ENCODE data around the gene FOXF2. TPM values are rescaled to one million over a fixed set of nuclear protein-coding genes. Genes with fewer than 3 reads are reported as not detected.

FOXF2 gene
- total RNA-seq, 1 donor: 1.1 TPM

DNA sequence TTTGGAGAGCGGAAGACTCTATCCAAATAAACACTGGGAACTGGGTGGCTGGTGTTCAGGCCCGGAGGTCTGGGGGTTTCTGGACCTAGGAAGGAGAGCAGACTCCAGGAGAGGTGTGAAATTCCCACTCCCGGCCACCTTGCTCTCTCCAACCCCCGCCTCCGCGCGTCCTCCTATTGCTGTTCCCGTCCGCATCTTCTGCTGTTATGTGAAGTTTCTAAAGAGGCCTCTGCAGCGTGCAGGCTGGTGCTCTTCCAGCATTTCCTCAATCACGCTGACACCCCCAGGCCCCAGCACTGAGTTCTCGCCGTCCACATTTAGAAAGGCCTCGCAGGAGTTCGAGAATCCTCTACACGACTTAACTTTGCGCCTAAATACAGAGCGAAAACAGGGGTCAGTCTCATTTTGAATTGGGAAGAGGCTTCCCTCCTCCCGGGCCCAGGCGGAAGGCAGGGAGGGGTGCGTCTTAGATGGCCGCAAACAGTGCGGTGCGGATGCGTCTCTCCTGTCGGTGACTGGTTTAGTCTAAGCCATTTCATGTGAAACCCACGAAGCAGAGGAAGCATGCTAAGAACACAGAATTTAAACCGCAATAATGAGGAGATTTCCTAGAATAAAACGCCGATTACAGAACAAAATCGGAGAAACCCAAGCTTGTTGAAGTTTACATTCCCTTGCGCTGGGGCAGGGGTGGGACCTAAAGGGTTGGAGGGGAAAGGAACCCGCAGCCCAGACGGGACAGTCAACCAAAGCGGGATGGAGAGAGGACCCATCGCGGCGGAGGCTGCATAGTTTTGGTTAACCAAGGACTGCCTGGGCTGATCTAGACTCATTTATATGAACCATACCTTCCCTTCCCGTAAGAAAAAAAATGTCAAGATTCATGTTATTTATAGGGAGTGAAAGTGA is 4.0 kb upstream of the FOXF2 start:
- Histone ChIP-seq H3K79me2 (ENCODE audit: insufficient read depth, low read length) (no peaks in the 10 kb centered on the region), H3K27me3 (ENCODE audit: insufficient read depth, low read length) (peaks cover 67% of the 10 kb centered on the region), H3K4me2 (ENCODE audit: insufficient read depth, low read length) (no peak overlapping the region), H4K20me1 (ENCODE audit: insufficient read depth, low read length) (no peaks in the 10 kb centered on the region), H3K4me3 (ENCODE audit: insufficient read depth, low read length) (no peak overlapping the region), H2AFZ (ENCODE audit: low read length) (no peak overlapping the region), H3K4me1 (ENCODE audit: insufficient read depth, low read length) (no peaks in the 10 kb centered on the region), H3K27ac (ENCODE audit: low read depth, low read length) (no peak overlapping the region), H3K36me3 (ENCODE audit: insufficient read depth, low read length) (no peaks in the 10 kb centered on the region), H3K9me3 (ENCODE audit: low read depth, low read length) (no peaks in the 10 kb centered on the region)
- peak; percentile 80 for DNase-seq (ENCODE audit: insufficient read length, low spot score, missing footprints)
- TF ChIP-seq, protein P1, sequence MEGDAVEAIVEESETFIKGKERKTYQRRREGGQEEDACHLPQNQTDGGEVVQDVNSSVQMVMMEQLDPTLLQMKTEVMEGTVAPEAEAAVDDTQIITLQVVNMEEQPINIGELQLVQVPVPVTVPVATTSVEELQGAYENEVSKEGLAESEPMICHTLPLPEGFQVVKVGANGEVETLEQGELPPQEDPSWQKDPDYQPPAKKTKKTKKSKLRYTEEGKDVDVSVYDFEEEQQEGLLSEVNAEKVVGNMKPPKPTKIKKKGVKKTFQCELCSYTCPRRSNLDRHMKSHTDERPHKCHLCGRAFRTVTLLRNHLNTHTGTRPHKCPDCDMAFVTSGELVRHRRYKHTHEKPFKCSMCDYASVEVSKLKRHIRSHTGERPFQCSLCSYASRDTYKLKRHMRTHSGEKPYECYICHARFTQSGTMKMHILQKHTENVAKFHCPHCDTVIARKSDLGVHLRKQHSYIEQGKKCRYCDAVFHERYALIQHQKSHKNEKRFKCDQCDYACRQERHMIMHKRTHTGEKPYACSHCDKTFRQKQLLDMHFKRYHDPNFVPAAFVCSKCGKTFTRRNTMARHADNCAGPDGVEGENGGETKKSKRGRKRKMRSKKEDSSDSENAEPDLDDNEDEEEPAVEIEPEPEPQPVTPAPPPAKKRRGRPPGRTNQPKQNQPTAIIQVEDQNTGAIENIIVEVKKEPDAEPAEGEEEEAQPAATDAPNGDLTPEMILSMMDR (IDR thresholded peaks at IDR 0.05; ENCODE audit: extremely low read depth, low read depth, low read length): no peak

DNA sequence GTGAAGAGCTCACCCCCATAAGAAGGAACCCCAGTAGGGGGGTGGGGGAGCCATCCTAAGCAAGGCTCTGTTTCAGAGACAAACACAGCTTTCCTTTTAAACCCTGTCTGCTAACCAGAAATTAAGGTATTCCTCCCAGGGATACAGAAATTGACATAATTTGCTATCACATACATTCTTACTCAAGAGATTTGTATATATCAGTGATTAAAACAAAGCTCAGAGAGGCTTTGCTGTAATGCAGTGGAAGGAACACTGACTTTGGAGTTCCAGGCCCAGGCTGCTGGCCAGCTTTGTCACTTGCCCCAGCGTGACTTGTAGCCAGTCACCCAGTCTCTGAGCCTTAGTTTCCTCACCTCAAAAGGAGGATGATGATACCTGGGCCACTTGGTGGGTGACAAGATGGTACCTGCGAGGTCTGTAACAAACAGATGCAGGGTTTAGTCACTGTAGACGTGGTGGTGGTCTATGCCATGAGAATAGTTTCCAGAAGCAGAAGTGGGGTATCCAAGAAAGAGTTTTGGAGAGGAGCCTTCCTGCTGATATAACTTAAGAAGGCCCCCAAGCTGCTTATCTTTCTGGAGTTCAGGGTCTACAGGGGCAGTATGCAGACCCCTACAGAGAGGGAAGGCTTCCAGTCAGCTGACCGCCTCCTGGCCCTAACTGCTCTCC is 3.2 kb upstream of the FOXF2 start:
- Histone ChIP-seq H3K27ac (ENCODE audit: low read depth, low read length) (no peak overlapping the region), H4K20me1 (ENCODE audit: insufficient read depth, low read length) (no peaks in the 10 kb centered on the region), H3K4me3 (ENCODE audit: insufficient read depth, low read length) (no peak overlapping the region), H3K4me1 (ENCODE audit: insufficient read depth, low read length) (no peaks in the 10 kb centered on the region), H3K27me3 (ENCODE audit: insufficient read depth, low read length) (peaks cover 59% of the 10 kb centered on the region), H3K79me2 (ENCODE audit: insufficient read depth, low read length) (peaks cover 4% of the 10 kb centered on the region), H3K9me3 (ENCODE audit: low read depth, low read length) (no peaks in the 10 kb centered on the region), H2AFZ (ENCODE audit: low read length) (no peak overlapping the region), H3K36me3 (ENCODE audit: insufficient read depth, low read length) (no peaks in the 10 kb centered on the region), H3K4me2 (ENCODE audit: insufficient read depth, low read length) (no peak overlapping the region)
- peak; percentile 80 for DNase-seq (ENCODE audit: insufficient read length, low spot score, missing footprints)
- TF ChIP-seq, protein P1 (IDR thresholded peaks at IDR 0.05; ENCODE audit: extremely low read depth, low read depth, low read length): no peak

DNA sequence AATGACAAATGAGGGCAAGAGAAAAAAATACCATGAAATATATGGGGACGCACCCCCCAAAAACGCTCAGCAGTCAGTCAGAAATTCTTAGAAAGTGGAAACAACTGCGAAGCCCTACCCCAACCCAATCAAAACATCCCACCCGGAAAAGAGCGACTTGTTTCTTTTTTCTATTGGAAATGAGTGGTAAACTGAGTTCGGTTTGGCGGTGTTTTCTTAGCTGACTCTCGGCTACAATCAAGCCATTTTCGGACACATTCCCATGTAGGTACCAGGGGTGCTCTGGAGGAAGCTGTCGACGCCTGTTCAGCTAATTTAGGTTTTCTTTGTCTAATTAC is 1.9 kb upstream of the FOXF2 start:
- H3K4me2 ChIP-seq (ENCODE audit: insufficient read depth, low read length): no peak overlapping the region
- H4K20me1 ChIP-seq (ENCODE audit: insufficient read depth, low read length): no peaks in the 10 kb centered on the region
- H3K9me3 ChIP-seq (ENCODE audit: low read depth, low read length): no peaks in the 10 kb centered on the region
- DNase-seq (ENCODE audit: insufficient read length, low spot score, missing footprints): peak; percentile 77
- no peak overlapping the region for H3K27ac ChIP-seq (ENCODE audit: low read depth, low read length)
- no peaks in the 10 kb centered on the region for H3K4me1 ChIP-seq (ENCODE audit: insufficient read depth, low read length)
- peaks cover 48% of the 10 kb centered on the region for H3K27me3 ChIP-seq (ENCODE audit: insufficient read depth, low read length)
- TF ChIP-seq, protein P1 (IDR thresholded peaks at IDR 0.05; ENCODE audit: extremely low read depth, low read depth, low read length): no peak
- no peaks in the 10 kb centered on the region for H3K36me3 ChIP-seq (ENCODE audit: insufficient read depth, low read length)
- H3K79me2 ChIP-seq (ENCODE audit: insufficient read depth, low read length): peaks cover 13% of the 10 kb centered on the region
- no peak overlapping the region for H2AFZ ChIP-seq (ENCODE audit: low read length)
- no peak overlapping the region for H3K4me3 ChIP-seq (ENCODE audit: insufficient read depth, low read length)

Data from osteoblast (primary cell).